HCT116 (cell line): ENCODE data around the gene S1PR3. TPM values are rescaled to one million over a fixed set of nuclear protein-coding genes. Genes with fewer than 3 reads are reported as not detected.

Experiments used
- ATAC-seq: fragments of 200-7000 bp; cut with Tn5 transposase; 2 replicates; pipeline ENCODE4 v1.9.1; 2020; ENCODE audit warnings: mild to moderate bottlenecking, moderate library complexity
- BruUV-seq: library from RNA; stranded (reverse); fragments of 400-500 nt; replicated peaks from 2 replicates; lab custom pipeline; 2021; lab: Mats Ljungman, UMichigan
- CTCF ChIA-PET: fragments of 300-600 bp; sonication (Branson Sonifier 250); formaldehyde crosslinking; loops from one replicate; lab custom pipeline; 2021; ENCODE audit warnings: antibody characterized with exemption; lab: Charles Lee
- POLR2A ChIA-PET: fragments of 300-600, 350-600 bp; sonication (Branson Sonifier 250); formaldehyde crosslinking; loops from one replicate; lab custom pipeline; 2021; ENCODE audit warnings: antibody characterized with exemption; lab: Charles Lee
- RAD21 ChIA-PET, 2 experiments: fragments of 300-600 bp; sonication (Branson Sonifier 250); formaldehyde crosslinking; loops; one replicate each; lab custom pipeline; 2023; ENCODE audit warnings: low total read pairs in 2 of 2; ENCODE audit not compliant: uncharacterized antibody in 2 of 2, unreplicated experiment in 2 of 2, low non-redundant PET in 1 of 2; lab: Charles Lee
- DNase-seq: peaks from one replicate; pipeline ENCODE4 v3.0.0-alpha.2; 2010; ENCODE audit warnings: low read depth, low spot score
- H2AFZ ChIP-seq: fragments of 200-600 bp; shearing (Covaris generic), sonication (generic); 2 replicates; pipeline ENCODE4 v1.6.1; 2017; ENCODE audit warnings: low read depth, mixed run types, mixed read lengths, antibody characterized with exemption, low read length; ENCODE audit not compliant: poor library complexity, severe bottlenecking
- H3K27ac ChIP-seq: 2 replicates; pipeline ENCODE4 v1.5.1; 2012; ENCODE audit warnings: low read depth, low read length
- H3K27me3 ChIP-seq: fragments of 200-600 bp; sonication (generic); 2 replicates; pipeline ENCODE4 v1.6.1; 2016; ENCODE audit warnings: mixed run types, low read length, mixed read lengths; ENCODE audit not compliant: insufficient read depth
- H3K36me3 ChIP-seq, 2 experiments: fragments of 200-500 bp in 1 of 2; fragments of 200-600 bp in 1 of 2; sonication (Bioruptor generic) in 1 of 2; sonication (generic) in 1 of 2; 2 replicates each; pipeline versions ENCODE4 v1.5.1 to v1.6.1; 2014 to 2016; ENCODE audit warnings: low read length in 2 of 2, inconsistent platforms in 1 of 2, mixed read lengths in 1 of 2, mixed run types in 1 of 2; ENCODE audit not compliant: insufficient read depth in 2 of 2, control insufficient read depth in 1 of 2
- H3K4me1 ChIP-seq, 2 experiments: fragments of 200-600 bp in 1 of 2; sonication (generic) in 1 of 2; 2 replicates each; pipeline versions ENCODE4 v1.5.1 to v1.6.1; 2012 to 2017; ENCODE audit warnings: low read length in 2 of 2, inconsistent platforms in 1 of 2, mild to moderate bottlenecking in 1 of 2, mixed read lengths in 1 of 2, mixed run types in 1 of 2, moderate library complexity in 1 of 2; ENCODE audit not compliant: insufficient read depth in 2 of 2, control insufficient read depth in 1 of 2
- H3K4me2 ChIP-seq: fragments of 200-600 bp; sonication (generic); 2 replicates; pipeline ENCODE4 v1.6.1; 2017; ENCODE audit warnings: mixed run types, low read length, mixed read lengths
- H3K4me3 ChIP-seq, 2 experiments: fragments of 200-600 bp in 1 of 2; sonication (generic) in 1 of 2; replicated peaks in 1 of 2; 2 replicates each; pipeline ENCODE4 v1.5.1; 2011 to 2016; ENCODE audit warnings: low read length in 2 of 2, control low read depth in 1 of 2, low read depth in 1 of 2, mild to moderate bottlenecking in 1 of 2, mixed read lengths in 1 of 2, mixed run types in 1 of 2
- H3K79me2 ChIP-seq: fragments of 200-600 bp; sonication (generic); 2 replicates; pipeline ENCODE4 v1.6.1; 2017; ENCODE audit warnings: mild to moderate bottlenecking, mixed run types, low read length, moderate library complexity, mixed read lengths; ENCODE audit not compliant: insufficient read depth
- H3K9ac ChIP-seq: fragments of 200-600 bp; sonication (generic); 2 replicates; pipeline ENCODE4 v1.6.1; 2016; ENCODE audit warnings: low read length, mixed read lengths
- H3K9me2 ChIP-seq: fragments of 200-600 bp; sonication (generic), shearing (Covaris generic); 2 replicates; pipeline ENCODE4 v1.6.1; 2017; ENCODE audit warnings: mixed run types, mild to moderate bottlenecking, moderate library complexity; ENCODE audit not compliant: insufficient read depth
- H3K9me3 ChIP-seq, 2 experiments: fragments of 200-500 bp in 1 of 2; fragments of 200-600 bp in 1 of 2; sonication (Bioruptor generic) in 1 of 2; sonication (generic) in 1 of 2; 2 replicates each; pipeline ENCODE4 v1.6.1; 2014 to 2017; ENCODE audit warnings: low read length in 2 of 2, mixed read lengths in 2 of 2, inconsistent platforms in 1 of 2, low read depth in 1 of 2, mild to moderate bottlenecking in 1 of 2, mixed run types in 1 of 2, moderate library complexity in 1 of 2; ENCODE audit not compliant: control insufficient read depth in 1 of 2, insufficient read depth in 1 of 2
- H4K20me1 ChIP-seq: fragments of 200-600 bp; sonication (generic), shearing (Covaris generic); 2 replicates; pipeline ENCODE4 v1.6.1; 2017; ENCODE audit warnings: mixed run types, mild to moderate bottlenecking, moderate library complexity; ENCODE audit not compliant: insufficient read depth
- ATF3 ChIP-seq: IDR thresholded peaks from 2 replicates; pipeline ENCODE4 v1.6.1; 2012
- CBX3 ChIP-seq: IDR thresholded peaks from 2 replicates; pipeline ENCODE4 v1.6.1; 2012; ENCODE audit warnings: low read depth
- CEBPB ChIP-seq: IDR thresholded peaks from 2 replicates; pipeline ENCODE4 v1.6.1; 2012; ENCODE audit warnings: low read depth
- CTCF ChIP-seq, 3 experiments: fragments of 200-600 bp in 1 of 3; sonication (generic) in 1 of 3; IDR thresholded peaks in 2 of 3; conservative IDR thresholded peaks in 1 of 3; 2 replicates each; pipeline ENCODE4 v1.5.1; 2012 to 2017; ENCODE audit warnings: low read depth in 2 of 3, low read length in 2 of 3, antibody characterized with exemption in 1 of 3, borderline replicate concordance in 1 of 3, control low read depth in 1 of 3, mild to moderate bottlenecking in 1 of 3, mixed read lengths in 1 of 3, mixed run types in 1 of 3, moderate library complexity in 1 of 3; ENCODE audit not compliant: insufficient read depth in 1 of 3
- EGR1 ChIP-seq: IDR thresholded peaks from 2 replicates; pipeline ENCODE4 v1.6.1; 2012; ENCODE audit warnings: low read depth
- ELF1 ChIP-seq: IDR thresholded peaks from 2 replicates; pipeline ENCODE4 v1.6.1; 2012; ENCODE audit warnings: low read depth, borderline replicate concordance
- EZH2phosphoT487 ChIP-seq: fragments of 200-600 bp; IDR thresholded peaks from 2 replicates; pipeline ENCODE4 v1.6.1; 2018; ENCODE audit warnings: antibody characterized with exemption, borderline replicate concordance
- FOSL1 ChIP-seq: IDR thresholded peaks from 2 replicates; pipeline ENCODE4 v1.6.1; 2012; ENCODE audit warnings: low read depth
- JUND ChIP-seq: IDR thresholded peaks from 2 replicates; pipeline ENCODE4 v1.6.1; 2012
- MAX ChIP-seq: IDR thresholded peaks from 2 replicates; pipeline ENCODE4 v1.6.1; 2012
- POLR2AphosphoS5 ChIP-seq: IDR thresholded peaks from 2 replicates; pipeline ENCODE4 v1.6.1; 2011; ENCODE audit warnings: mild to moderate bottlenecking, low read depth, low read length, moderate library complexity
- SIN3A ChIP-seq: IDR thresholded peaks from 2 replicates; pipeline ENCODE4 v1.6.1; 2012; ENCODE audit warnings: low read depth
- SRF ChIP-seq: IDR thresholded peaks from 2 replicates; pipeline ENCODE4 v1.6.1; 2012; ENCODE audit warnings: low read depth
- YY1 ChIP-seq: IDR thresholded peaks from 2 replicates; pipeline ENCODE4 v1.6.1; 2011; ENCODE audit warnings: low read length, low read depth, moderate library complexity, mild to moderate bottlenecking; ENCODE audit not compliant: insufficient replicate concordance; ENCODE audit errors: extremely low read depth
- ZBTB33 ChIP-seq: IDR thresholded peaks from 2 replicates; pipeline ENCODE4 v1.6.1; 2011; ENCODE audit warnings: mild to moderate bottlenecking, low read length, moderate library complexity; ENCODE audit not compliant: insufficient replicate concordance; ENCODE audit errors: extremely low read depth
- ZFX ChIP-seq: fragments of 450-650 bp; IDR thresholded peaks from 2 replicates; pipeline ENCODE4 v1.6.1; 2017
- ZNF274 ChIP-seq: fragments of 200-500 bp; sonication (Bioruptor generic); IDR thresholded peaks from 2 replicates; pipeline ENCODE4 v1.6.1; 2014; ENCODE audit warnings: mild to moderate bottlenecking, low read depth, low read length, inconsistent platforms
- intact Hi-C: fragments of 100-400 bp; cut with micrococcal nuclease; formaldehyde crosslinking; loops from 2 replicates; pipeline ENCODE4 v1.10.0; 2022
- total RNA-seq: library from RNA; stranded (reverse); gene quantifications from one replicate; pipeline ENCODE4 v1.2.1, GENCODE V29; 2021; ENCODE audit not compliant: unreplicated experiment

Gene S1PR3
- total RNA-seq, 1 experiment from 2014 or later, result 0.07 TPM

GRCh38 chr9:89000973-89001916, 10.0 kb downstream of the S1PR3 start:
- POLR2A ChIA-PET, result interaction anchor here (1.4 kb wide), 1 partner anchor 406 kb away, joined by 4 read pairs; no protein-coding TSS in a partner anchor
- ATAC-seq (peak; percentile 95), DNase-seq (peak; percentile 66)
- intact Hi-C loops, result loop anchor here (1.0 to 10.0 kb wide), 8 partner anchors 114 to 1316 kb away; no protein-coding TSS in a partner anchor
- Histone ChIP-seq H3K4me3 (0 out of 4 replicates have a peak overlapping the region, but pooled peaks of 1 of the 2 experiments have one; percentile 7), H3K36me3 (no peaks in the 10 kb centered on the region), H3K79me2 (no peaks in the 10 kb centered on the region), H3K4me1 (peaks cover 0 to 8% of the 10 kb centered on the region in 2 experiments; a peak in 1 of 4 replicates), H3K9me3 (no peaks in the 10 kb centered on the region), H3K9ac (no peak overlapping the region), H3K27ac (no peak overlapping the region), H3K9me2 (no peaks in the 10 kb centered on the region), H3K27me3 (peaks cover 12% of the 10 kb centered on the region), H2AFZ (peak overlapping the region; percentile 91), H3K4me2 (peak overlapping the region; percentile 46), H4K20me1 (no peaks in the 10 kb centered on the region)
- CTCF ChIA-PET, result interaction anchor here (0.8 to 1.7 kb wide), 12 partner anchors 21 to 1315 kb away, joined by 3 to 14 read pairs (median 4); no protein-coding TSS in a partner anchor
- RAD21 ChIA-PET, result interaction anchor here (0.6 to 0.8 kb wide), 3 partner anchors 42 to 423 kb away, joined by 3 read pairs; no protein-coding TSS in a partner anchor
- no TSS peak for BruUV-seq
- TF ChIP-seq CTCF (IDR thresholded peaks at IDR 0.05 in 2 of 3, conservative IDR thresholded peaks at IDR 0.05 in 1 of 3; ENCODE audit: borderline replicate concordance in 1 of 3, insufficient read depth in 1 of 3, low read depth in 2 of 3, low read length in 2 of 3) (peak; percentile 68 to 84 (median 80)), ZNF274 (no peak), CBX3 (no peak), POLR2AphosphoS5 (no peak), ZFX (no peak), SIN3A (no peak), EZH2phosphoT487 (no peak), FOSL1 (no peak), YY1 (no peak), ELF1 (no peak), EGR1 (no peak), CEBPB (no peak), MAX (peak; percentile 37; the same call in 1 of the 2 replicates), ZBTB33 (no peak), JUND (no peak), ATF3 (no peak), SRF (no peak)
